ENCODE measurements around the gene CLDN5. TPM values are rescaled to one million over a fixed set of nuclear protein-coding genes. Genes with fewer than 3 reads are reported as not detected.

CLDN5 gene
- total RNA-seq, 1 experiment from 2014 or later = not detected

DNA sequence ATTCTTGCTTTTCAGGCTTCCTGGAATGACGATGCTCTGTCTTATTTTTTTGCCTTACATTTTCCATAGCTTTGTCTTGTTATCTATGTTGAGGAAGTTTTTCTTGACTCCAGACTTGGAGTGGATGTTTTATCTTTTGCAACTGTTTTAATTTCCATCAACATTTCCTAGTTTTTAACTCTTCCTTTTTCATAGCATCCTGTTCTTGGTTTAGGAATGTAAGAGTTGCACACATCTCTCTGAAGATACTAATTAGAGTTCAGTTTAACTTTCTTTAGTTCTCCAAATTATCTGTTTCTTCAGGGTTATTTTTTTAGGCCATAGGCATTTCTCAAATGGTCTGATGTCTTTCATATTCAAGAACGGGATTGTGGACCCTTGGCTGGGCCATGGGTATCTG lies 10.4 kb downstream of the CLDN5 start:
- DNase-seq (ENCODE audit: low read depth) = no peak
- in situ Hi-C loops (cut with HindIII; ENCODE audit: low pct_unique_long_range_greater_than_20kb, low sequenced_read_pairs) = no loop called here

DNA sequence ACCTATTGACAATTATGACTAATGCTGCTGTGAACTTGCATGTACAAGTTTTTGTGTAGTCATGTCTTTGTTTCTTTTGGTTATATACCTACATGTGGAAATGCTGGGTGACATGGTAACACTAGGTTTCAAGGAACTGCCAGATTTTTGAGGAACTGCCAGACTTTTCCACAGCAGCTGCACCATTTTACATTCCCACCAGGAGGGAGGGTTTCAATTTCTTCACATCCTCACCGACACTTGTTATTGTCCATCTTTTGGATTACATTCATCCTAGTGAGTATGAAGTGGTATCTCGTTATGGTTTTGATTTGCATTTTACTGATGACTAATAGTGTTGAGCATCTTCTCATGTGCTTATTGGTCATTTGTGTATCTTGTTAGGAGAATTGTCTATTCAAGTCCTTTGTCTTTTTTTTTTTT lies 13.3 kb downstream of the CLDN5 start:
- no peak for DNase-seq (ENCODE audit: low read depth)
- in situ Hi-C loops (cut with HindIII; ENCODE audit: low pct_unique_long_range_greater_than_20kb, low sequenced_read_pairs) = no loop called here

DNA sequence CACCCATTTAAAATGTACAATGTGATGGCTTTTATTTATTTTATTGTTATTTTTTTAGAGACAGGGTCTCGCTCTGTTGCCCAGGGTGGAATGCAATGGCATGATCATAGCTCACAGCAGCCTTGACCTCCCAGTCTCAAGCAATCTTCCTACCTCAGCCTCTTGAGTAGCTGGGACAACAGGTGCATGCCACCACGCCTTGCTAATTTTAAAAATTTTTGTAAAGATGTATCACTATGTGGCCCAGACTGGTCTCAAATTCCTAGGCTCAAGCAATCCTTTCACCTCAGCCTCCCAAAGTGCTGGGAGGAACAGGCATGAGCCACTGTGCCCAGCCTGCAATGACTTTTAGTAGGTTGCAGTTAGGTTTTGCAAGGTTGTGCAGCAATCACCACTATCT lies 14.3 kb downstream of the CLDN5 start:
- in situ Hi-C loops (cut with HindIII; ENCODE audit: low pct_unique_long_range_greater_than_20kb, low sequenced_read_pairs) = no loop called here
- DNase-seq (ENCODE audit: low read depth) = no peak

DNA sequence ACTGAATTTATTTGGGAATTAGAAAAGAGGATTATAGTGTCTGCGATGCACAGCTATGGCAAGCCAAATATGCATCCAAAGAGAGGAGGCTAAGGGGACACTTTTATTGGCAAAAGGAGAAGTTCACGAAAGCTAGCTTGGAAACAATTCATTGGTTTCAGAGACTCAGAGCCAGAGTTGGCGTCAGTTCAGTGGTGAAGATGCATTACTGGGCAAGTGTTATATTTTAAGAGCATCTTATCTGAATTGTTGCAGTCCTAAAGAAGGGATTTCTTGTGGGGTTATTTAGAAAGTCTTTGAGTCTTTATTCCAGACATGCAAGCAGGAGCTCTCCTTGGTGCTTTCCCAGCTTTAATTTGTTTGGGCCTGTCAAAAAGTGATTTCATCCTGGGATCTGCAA lies 15.0 kb downstream of the CLDN5 start:
- in situ Hi-C loops (cut with HindIII; ENCODE audit: low pct_unique_long_range_greater_than_20kb, low sequenced_read_pairs) = no loop called here
- no peak for DNase-seq (ENCODE audit: low read depth)

DNA sequence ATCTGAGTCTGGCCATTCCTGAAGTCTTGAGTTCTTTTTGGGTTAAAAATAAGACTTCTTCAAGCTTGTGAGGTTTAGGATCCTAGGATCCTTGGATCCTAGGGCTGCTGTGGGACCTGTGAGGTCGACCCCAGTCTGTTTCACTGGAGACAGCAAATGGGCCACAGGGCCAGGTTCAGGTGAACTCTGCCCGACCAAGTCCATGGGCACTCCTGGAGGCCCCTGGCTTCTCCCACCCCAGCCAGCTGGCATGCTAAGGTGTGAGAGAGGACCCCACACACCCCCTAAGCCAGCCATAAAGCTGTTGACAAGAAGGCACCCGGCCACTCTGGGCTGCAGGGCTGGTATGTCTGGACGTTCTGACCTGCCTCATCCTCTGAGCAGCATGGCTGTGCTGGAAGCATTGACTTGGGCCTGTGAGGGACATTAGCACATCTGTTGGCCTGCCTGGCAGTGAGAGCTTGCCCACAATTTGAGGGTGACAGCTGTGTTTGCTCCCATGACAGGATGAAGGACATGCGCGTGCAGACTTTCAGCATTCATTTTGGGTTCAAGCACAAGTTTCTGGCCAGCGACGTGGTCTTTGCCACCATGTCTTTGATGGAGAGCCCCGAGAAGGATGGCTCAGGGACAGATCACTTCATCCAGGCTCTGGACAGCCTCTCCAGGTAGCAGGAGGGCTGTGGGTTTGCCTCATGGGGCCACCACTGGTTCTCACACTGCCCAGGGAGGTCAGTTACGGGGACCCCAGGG lies 16.0 kb downstream of the CLDN5 start:
- no peak for DNase-seq (ENCODE audit: low read depth)
- in situ Hi-C loops (cut with HindIII; ENCODE audit: low pct_unique_long_range_greater_than_20kb, low sequenced_read_pairs) = no loop called here

DNA sequence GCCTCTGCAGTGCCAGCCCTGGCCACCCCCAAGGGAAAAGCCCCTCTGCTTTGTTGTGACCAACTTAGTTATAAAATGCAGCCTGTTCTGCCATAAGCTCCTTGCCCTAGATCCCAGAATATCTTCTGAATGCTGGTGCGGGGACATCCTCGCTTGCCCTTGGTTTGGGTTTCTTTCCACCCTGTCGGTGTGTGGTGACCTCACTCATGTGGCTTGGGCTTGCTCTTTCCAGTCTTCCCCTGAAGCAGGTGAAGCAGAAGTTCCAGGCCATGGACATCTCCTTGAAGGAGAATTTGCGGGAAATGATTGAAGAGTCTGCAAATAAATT lies 16.7 kb downstream of the CLDN5 start:
- DNase-seq (ENCODE audit: low read depth) = no peak
- in situ Hi-C loops (cut with HindIII; ENCODE audit: low pct_unique_long_range_greater_than_20kb, low sequenced_read_pairs) = no loop called here

DNA sequence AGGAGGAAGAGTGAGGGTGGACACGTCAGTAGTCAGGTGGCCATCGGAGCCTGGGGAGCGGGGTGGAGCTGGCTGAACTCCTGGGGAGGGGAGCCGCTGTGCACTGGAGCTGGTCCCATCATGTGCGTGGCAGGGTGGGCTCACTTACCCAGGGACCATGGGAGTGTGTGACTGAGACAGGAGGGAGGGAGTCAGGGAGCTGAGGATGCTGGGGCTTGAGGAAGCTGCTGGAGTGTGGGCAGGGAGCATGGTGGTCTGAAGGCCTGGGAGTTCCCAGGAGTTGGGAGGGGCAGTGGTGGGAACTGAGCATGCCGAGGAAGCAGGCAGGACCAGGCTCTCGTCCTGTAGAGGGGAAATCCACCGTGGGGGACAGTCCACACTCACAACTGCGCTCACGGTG lies 18.0 kb downstream of the CLDN5 start:
- in situ Hi-C loops (cut with HindIII; ENCODE audit: low pct_unique_long_range_greater_than_20kb, low sequenced_read_pairs) = no loop called here
- no peak for DNase-seq (ENCODE audit: low read depth)

DNA sequence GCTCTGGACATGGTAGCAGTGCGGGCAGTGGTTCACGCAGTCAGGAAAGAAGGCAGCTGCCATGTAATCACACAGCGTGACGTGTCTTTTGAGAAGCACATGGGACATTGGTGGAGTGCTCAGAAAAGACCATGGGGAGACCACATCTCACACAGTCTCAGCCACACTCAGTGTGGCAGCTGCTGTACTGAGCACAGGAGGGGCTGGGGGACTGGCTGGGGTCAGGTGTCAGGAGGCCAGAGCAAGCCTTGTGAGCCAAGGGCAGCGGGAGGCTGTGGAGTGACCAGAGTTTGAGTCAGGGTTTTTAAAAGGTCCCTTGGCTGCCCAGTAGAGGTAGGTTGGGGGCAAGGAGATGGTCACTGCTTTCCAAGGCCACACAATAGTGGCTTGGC lies 18.5 kb downstream of the CLDN5 start:
- no peak for DNase-seq (ENCODE audit: low read depth)
- in situ Hi-C loops (cut with HindIII; ENCODE audit: low pct_unique_long_range_greater_than_20kb, low sequenced_read_pairs) = no loop called here

DNA sequence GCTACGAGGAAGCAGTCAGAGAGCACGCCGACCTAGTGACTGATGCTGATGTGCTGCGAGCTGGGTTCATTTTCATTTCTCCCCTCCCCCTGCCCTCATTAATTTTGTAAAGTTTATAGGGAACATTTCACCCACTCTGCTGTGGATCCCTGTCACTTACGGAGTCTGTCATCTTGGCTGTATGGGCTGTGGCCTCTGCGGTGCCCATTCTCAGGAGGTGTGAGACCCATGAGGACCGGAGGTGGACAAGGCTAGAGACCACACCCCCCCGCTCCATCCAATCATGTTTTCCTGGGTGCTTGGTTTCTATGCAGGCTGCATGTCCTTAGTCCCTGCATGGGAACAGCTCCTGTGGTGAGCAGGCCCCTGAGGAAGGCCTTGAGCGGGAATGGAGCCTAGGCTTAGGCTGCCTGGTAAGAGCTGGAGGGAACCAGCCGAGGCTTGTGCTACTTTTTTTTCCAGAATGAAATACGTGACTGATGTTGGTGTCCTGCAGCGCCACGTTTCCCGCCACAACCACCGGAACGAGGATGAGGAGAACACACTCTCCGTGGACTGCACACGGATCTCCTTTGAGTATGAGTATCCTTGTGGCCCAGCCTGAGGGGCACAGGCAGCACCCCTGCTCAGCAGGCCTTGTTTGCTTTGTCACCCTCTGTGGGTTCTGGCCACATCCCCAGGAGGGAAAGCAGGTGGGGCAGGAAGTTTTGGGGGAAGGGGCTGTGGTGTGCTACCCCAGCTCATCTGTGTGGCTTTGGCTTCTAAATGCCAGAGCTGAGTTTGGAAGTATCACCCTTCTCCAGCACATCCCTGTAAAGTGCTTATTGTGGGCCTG lies 19.1 kb downstream of the CLDN5 start:
- in situ Hi-C loops (cut with HindIII; ENCODE audit: low pct_unique_long_range_greater_than_20kb, low sequenced_read_pairs) = no loop called here
- DNase-seq (ENCODE audit: low read depth) = no peak

DNA sequence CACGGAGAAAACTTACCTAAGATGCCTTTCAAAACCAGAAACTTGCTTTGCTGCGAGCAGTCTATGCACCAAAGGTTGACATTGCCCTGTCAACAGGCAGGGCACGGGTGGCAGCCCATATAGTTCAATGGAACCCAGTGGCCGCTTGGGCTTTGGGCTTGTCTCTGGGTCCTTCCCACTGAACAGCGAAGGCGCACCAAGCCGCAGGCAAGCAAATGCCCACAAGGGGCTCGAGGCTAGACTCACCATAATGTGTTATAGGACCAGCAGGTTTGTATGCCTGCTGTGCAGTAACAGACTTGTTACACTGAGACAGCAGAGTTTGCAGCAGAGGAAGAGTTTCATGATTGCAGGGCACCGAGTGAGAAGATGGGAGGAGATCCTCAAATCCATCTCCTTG lies 20.3 kb downstream of the CLDN5 start:
- DNase-seq (ENCODE audit: low read depth) = no peak
- in situ Hi-C loops (cut with HindIII; ENCODE audit: low pct_unique_long_range_greater_than_20kb, low sequenced_read_pairs) = no loop called here

DNA sequence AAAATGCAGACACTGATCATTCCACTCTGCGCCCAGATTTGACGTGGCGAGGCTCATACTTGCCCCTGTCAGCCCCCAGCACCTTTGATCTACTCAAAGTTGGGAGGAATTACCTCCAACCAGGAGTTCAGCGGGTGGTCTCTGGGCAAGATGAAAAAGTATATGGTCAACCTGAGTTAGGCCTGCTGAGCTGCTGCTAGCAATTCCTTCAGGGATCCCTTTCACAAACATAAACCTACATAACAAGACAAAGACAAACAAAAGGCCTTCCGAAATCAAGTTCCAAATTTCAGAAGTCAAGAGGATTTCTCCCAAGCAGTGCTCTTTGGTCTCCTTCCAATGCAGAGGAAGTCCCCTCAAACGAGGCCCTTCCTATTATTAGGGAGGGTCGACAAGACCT lies 20.8 kb downstream of the CLDN5 start:
- in situ Hi-C loops (cut with HindIII; ENCODE audit: low pct_unique_long_range_greater_than_20kb, low sequenced_read_pairs) = no loop called here
- DNase-seq (ENCODE audit: low read depth) = no peak

DNA sequence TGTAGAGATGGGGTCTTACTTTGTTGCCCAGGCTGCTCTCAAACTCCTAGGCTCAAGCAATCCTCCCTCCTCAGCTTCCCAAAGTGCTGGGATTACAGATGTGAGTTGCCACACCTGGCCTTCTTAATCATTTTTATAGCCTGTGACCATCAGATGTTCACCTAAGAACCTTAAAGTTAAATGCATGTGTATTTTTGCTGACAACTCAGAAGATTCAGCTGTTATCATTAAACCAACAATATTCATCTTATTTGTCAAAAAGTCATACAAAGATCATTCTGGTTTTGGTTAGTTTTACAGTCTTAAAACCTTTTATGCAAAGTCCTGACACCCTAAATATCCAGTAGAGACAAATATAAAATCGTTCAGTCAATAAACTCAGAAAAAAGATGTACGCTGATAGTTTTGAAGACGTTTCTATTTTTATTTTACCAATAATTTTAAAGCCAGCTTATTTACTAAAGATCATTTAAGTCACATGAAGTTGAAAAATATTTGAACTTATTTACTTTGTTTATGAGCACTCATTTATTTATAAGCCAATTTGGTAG lies 22.2 kb downstream of the CLDN5 start:
- in situ Hi-C loops (cut with HindIII; ENCODE audit: low pct_unique_long_range_greater_than_20kb, low sequenced_read_pairs) = no loop called here
- DNase-seq (ENCODE audit: low read depth) = no peak

DNA sequence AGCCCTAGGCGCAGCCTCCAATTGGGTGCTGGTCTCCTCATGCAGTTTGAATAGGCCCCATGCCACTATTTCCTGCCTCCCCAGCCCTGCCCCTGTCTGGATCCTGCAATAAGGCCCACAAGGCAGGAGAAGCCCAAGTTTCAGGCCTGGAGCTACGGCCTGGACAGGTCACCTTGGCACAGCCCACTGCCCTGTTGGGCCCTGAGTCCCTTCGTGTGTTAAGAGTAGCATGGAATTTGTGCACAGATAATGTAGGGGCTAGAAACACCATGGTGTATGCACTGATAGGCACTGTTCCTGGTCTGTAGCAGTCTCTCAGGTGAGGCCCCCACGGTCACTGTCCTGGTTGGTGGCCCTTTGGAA lies 24.3 kb downstream of the CLDN5 start:
- in situ Hi-C loops (cut with HindIII; ENCODE audit: low pct_unique_long_range_greater_than_20kb, low sequenced_read_pairs) = no loop called here
- no peak for DNase-seq (ENCODE audit: low read depth)

DNA sequence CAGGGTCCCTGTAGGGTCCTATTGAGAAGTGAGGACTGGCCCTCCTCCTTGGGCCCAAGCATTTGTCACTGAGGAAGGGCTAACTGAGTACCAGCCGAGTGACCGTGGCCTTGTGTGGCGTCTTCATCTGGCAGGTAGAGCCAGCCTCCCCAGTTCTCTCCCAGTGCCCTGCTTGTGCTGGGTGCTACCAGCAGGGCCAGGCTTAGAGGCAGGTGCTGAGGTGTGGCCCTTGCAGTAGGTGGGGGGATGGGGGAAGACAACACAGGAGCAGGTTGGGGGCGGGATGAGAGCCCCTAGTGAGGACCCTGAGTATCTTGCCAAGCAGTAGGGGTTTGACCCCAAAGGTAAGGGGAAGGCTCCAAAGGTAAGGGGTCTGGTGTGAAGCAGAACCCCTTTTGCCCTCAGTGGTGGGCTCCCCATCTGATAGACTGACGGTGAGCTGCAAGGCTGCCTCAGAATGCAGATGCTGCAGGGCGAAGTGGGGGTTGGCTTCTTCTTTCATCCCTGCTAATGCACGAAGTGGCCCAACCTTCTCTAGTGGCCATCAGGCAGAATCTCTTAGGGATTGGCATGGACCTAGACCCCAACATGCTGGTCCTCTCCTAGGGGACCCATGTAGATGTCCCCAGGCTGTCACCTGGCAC lies 24.9 kb downstream of the CLDN5 start:
- in situ Hi-C loops (cut with HindIII; ENCODE audit: low pct_unique_long_range_greater_than_20kb, low sequenced_read_pairs) = no loop called here
- DNase-seq (ENCODE audit: low read depth) = no peak

DNA sequence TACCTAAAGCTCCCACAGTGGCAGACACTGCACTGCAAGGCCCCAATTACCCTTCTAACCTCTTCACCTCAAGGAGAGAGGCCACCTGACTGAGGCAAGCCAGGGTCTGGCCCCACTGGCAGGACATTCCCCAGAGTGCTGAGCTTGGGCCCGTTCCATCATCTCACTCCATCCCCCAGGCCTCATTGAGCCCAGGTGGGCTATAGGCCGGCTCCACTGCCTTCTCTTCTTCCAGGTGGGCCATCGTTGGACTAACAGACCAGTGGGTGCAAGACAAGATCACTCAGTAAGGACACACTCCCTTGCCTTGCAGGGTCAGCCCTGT lies 25.4 kb downstream of the CLDN5 start:
- in situ Hi-C loops (cut with HindIII; ENCODE audit: low pct_unique_long_range_greater_than_20kb, low sequenced_read_pairs) = no loop called here
- DNase-seq (ENCODE audit: low read depth) = no peak

DNA sequence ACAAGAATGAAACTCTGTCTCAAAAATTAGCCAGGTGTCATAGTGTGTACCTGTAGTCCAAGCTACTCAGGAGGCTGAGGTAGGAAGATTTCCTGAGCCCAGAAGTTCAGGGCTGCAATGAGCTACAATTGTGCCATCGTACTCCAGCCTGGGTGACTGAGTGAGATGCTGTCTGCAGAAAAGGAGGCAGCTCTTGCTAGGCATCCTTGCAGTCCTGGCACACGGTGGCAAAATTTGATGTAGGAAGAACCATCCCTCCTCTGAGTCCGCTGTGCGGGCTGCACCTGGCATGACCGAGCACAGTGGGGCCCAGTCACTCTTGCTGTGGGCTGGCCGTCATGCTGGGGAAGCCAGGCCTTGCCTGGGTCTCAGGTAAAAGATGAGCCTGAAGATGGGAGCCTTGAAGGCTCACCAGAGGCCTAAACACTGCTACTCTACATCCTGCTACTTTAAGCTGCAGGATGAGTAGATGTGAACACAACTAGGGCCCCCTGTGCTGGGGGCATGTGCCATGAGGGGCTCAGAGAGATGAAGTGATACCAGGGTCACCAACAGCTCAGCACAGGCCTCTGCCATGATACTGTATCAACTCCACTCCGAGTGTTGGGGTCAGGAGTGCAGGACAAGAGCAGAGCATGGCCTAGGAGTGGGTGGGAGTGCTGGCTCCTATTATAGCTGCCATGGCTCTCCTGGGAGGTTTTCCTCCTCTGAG lies 25.9 kb downstream of the CLDN5 start:
- in situ Hi-C loops (cut with HindIII; ENCODE audit: low pct_unique_long_range_greater_than_20kb, low sequenced_read_pairs) = no loop called here
- DNase-seq (ENCODE audit: low read depth) = no peak

DNA sequence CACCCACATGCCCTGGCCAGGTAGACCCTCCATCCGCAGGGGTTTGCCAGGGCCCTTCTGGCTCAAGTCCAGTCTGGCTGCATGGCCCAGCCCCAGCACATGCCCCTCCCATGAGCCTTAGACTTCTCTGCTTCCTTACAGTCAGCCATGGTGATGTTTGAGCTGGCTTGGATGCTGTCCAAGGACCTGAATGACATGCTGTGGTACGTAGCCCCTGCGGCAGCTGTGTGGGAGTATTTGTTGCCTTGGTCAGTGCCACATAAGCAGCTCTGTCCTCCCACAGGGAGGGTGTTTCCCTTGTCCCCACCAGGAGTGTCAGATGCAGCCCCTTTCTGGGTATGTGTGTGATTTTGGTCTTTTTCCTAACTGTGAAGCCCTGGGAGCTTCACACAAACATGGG lies 27.0 kb downstream of the CLDN5 start:
- DNase-seq (ENCODE audit: low read depth) = no peak
- in situ Hi-C loops (cut with HindIII; ENCODE audit: low pct_unique_long_range_greater_than_20kb, low sequenced_read_pairs) = no loop called here

DNA sequence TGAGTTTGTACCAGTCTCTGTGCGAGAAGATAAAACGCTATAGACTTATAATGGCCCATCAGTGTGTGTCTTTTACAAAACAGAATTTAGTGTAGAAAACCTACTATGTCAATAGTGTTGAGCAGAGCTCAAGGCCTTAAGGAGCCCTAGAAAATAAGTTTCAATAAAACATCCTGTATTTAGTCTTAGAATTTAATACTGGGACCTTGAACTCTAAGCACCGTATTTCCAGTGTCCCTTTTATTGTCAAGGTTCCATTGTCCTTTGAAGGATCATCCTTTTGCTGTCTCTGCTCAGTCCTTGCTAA lies 27.9 kb downstream of the CLDN5 start:
- in situ Hi-C loops (cut with HindIII; ENCODE audit: low pct_unique_long_range_greater_than_20kb, low sequenced_read_pairs) = no loop called here
- no peak for DNase-seq (ENCODE audit: low read depth)
